Smooth muscle cell (in vitro differentiated cells): ENCODE results near the gene FNDC3B. TPM values are rescaled to one million over a fixed set of nuclear protein-coding genes. Genes with fewer than 3 reads are reported as not detected.

Source experiments
- DNase-seq: peaks from one replicate; lab custom pipeline; 2025; ENCODE audit not compliant: unreplicated experiment; lab: John Stamatoyannopoulos, UW
- H2AFZ ChIP-seq: fragments of 200-600 bp; sonication (generic); 2 replicates; pipeline ENCODE4 v1.6.0; 2016; ENCODE audit warnings: antibody characterized with exemption, low read depth, mild to moderate bottlenecking
- H3F3A ChIP-seq: fragments of 200-600 bp; sonication (generic); 2 replicates; pipeline ENCODE4 v1.6.0; 2017; ENCODE audit warnings: antibody characterized with exemption, low read depth
- H3K27ac ChIP-seq: fragments of 200-600 bp; sonication (generic); 2 replicates; pipeline ENCODE4 v1.5.1; 2016; ENCODE audit warnings: low read depth, mild to moderate bottlenecking
- H3K27me3 ChIP-seq: fragments of 200-600 bp; sonication (generic); 2 replicates; pipeline ENCODE4 v1.6.1; 2016; ENCODE audit warnings: low read depth, mild to moderate bottlenecking
- H3K36me3 ChIP-seq: fragments of 200-600 bp; sonication (generic); 2 replicates; pipeline ENCODE4 v1.5.1; 2016; ENCODE audit warnings: low read depth
- H3K4me1 ChIP-seq: fragments of 200-600 bp; sonication (generic); 2 replicates; pipeline ENCODE4 v1.5.1; 2016; ENCODE audit warnings: low read depth
- H3K4me2 ChIP-seq: fragments of 200-600 bp; sonication (generic); 2 replicates; pipeline ENCODE4 v1.6.0; 2016; ENCODE audit warnings: mild to moderate bottlenecking
- H3K4me3 ChIP-seq: fragments of 200-600 bp; sonication (generic); 2 replicates; pipeline ENCODE4 v1.5.1; 2016; ENCODE audit warnings: mild to moderate bottlenecking
- H3K79me2 ChIP-seq: fragments of 200-600 bp; sonication (generic); 2 replicates; pipeline ENCODE4 v1.6.0; 2016; ENCODE audit warnings: low read depth, mild to moderate bottlenecking
- H3K9ac ChIP-seq: fragments of 200-600 bp; sonication (generic); 2 replicates; pipeline ENCODE4 v1.6.0; 2016; ENCODE audit warnings: low read depth
- H3K9me3 ChIP-seq: fragments of 200-600 bp; sonication (generic); replicated peaks from 2 replicates; pipeline ENCODE4 v1.5.1; 2016; ENCODE audit warnings: low read depth
- H4K20me1 ChIP-seq: fragments of 200-600 bp; sonication (generic); 2 replicates; pipeline ENCODE4 v1.6.0; 2016; ENCODE audit warnings: low read depth
- WGBS: methylation state at CpG from one replicate; pipeline ENCODE4 v1.1.7; 2016; ENCODE audit warnings: low lambda C conversion rate; 5-methylcytosine and 5-hydroxymethylcytosine counted together
- polyA plus RNA-seq: library from polyadenylated mRNA; unstranded; fragments of >200 nt; fragmentation: Nextera tagmentation; extraction: Ambion mirVana; gene quantifications from 2 replicates; pipeline ENCODE4 v1.2.1, GENCODE V29; 2016
- total RNA-seq: library from RNA; depleted of rRNA; stranded (reverse); fragments of >200 nt; gene quantifications from 2 replicates; pipeline ENCODE4 v1.2.3, GENCODE V29; 2014
- TF ChIP-seq, protein P1 (sequence below): fragments of 200-600 bp; sonication (generic); IDR thresholded peaks from 2 replicates; pipeline ENCODE4 v1.5.1; 2017; ENCODE audit warnings: borderline replicate concordance, mild to moderate bottlenecking, antibody characterized with exemption; ENCODE audit not compliant: insufficient read depth, poor library complexity, severe bottlenecking

Gene FNDC3B
- total and polyA plus RNA-seq, 2 experiments from 2014 or later = 149 to 294 TPM

DNA sequence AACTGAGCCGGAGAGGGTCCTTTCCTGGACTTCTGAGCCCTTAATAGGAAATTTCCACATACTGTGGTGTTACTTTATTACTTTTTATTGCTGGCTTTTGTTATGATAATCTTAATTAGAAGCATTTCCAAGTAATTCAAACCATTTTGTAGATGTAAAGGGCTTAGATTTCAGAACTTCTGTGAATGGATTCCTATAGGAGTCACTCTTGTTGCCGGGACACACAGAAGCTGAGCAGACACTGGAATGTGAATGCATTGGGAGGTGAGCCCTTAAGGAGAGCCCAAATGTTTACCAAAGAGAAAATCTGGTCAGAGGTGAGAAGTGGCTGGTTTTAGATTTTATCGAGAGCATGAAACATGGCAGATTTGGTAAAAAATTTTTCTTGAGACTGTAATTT lies 87.4 kb downstream of the FNDC3B start:
- DNase-seq = no peak
- H3K9ac ChIP-seq = peak overlapping the region; percentile 42
- peaks cover 99% of the 10 kb centered on the region for H4K20me1 ChIP-seq
- peak overlapping the region; percentile 67 for H3K4me2 ChIP-seq
- 44% methylated on average over 3 of the region's 3 CpGs for WGBS
- peak overlapping the region; percentile 99 for H3K27ac ChIP-seq
- no peak overlapping the region for H2AFZ ChIP-seq
- no peaks in the 10 kb centered on the region for H3K27me3 ChIP-seq
- peaks cover 81% of the 10 kb centered on the region for H3F3A ChIP-seq
- TF ChIP-seq, protein P1, sequence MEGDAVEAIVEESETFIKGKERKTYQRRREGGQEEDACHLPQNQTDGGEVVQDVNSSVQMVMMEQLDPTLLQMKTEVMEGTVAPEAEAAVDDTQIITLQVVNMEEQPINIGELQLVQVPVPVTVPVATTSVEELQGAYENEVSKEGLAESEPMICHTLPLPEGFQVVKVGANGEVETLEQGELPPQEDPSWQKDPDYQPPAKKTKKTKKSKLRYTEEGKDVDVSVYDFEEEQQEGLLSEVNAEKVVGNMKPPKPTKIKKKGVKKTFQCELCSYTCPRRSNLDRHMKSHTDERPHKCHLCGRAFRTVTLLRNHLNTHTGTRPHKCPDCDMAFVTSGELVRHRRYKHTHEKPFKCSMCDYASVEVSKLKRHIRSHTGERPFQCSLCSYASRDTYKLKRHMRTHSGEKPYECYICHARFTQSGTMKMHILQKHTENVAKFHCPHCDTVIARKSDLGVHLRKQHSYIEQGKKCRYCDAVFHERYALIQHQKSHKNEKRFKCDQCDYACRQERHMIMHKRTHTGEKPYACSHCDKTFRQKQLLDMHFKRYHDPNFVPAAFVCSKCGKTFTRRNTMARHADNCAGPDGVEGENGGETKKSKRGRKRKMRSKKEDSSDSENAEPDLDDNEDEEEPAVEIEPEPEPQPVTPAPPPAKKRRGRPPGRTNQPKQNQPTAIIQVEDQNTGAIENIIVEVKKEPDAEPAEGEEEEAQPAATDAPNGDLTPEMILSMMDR = no peak
- no peaks in the 10 kb centered on the region for H3K9me3 ChIP-seq
- H3K36me3 ChIP-seq = peaks cover 1% of the 10 kb centered on the region
- no peak overlapping the region for H3K4me3 ChIP-seq
- H3K79me2 ChIP-seq = peaks cover 98% of the 10 kb centered on the region
- H3K4me1 ChIP-seq = peaks cover 36% of the 10 kb centered on the region

DNA sequence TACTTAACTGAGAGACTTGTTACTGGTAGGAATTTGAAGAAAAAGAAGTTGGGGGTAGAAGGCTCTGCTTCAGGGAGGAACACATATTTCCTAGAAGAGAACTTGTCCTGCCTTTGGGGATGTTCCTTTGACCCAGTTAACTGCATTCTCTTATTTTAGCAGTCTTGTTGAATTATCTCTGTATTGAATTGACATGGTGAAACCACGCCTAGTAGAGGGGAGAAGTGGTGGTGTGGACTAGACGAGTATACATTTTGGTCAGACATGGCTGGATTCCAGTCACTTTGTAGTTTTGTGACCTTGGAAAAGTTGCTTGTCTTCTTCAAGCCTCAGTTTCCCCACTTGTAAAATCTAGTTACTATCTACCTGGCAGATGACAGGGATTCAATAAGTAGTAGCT lies 87.8 kb downstream of the FNDC3B start:
- no peaks in the 10 kb centered on the region for H3K36me3 ChIP-seq
- H3K79me2 ChIP-seq = peaks cover 98% of the 10 kb centered on the region
- H3K4me3 ChIP-seq = no peak overlapping the region
- H3K27ac ChIP-seq = peak overlapping the region; percentile 99
- no peak overlapping the region for H2AFZ ChIP-seq
- peaks cover 99% of the 10 kb centered on the region for H4K20me1 ChIP-seq
- peaks cover 36% of the 10 kb centered on the region for H3K4me1 ChIP-seq
- no peaks in the 10 kb centered on the region for H3K9me3 ChIP-seq
- H3K4me2 ChIP-seq = peak overlapping the region; percentile 67
- TF ChIP-seq, protein P1 = no peak
- WGBS = 78% methylated on average over 2 of the region's 2 CpGs
- H3F3A ChIP-seq = peaks cover 82% of the 10 kb centered on the region
- H3K9ac ChIP-seq = peak overlapping the region; percentile 42
- DNase-seq = no peak
- no peaks in the 10 kb centered on the region for H3K27me3 ChIP-seq

DNA sequence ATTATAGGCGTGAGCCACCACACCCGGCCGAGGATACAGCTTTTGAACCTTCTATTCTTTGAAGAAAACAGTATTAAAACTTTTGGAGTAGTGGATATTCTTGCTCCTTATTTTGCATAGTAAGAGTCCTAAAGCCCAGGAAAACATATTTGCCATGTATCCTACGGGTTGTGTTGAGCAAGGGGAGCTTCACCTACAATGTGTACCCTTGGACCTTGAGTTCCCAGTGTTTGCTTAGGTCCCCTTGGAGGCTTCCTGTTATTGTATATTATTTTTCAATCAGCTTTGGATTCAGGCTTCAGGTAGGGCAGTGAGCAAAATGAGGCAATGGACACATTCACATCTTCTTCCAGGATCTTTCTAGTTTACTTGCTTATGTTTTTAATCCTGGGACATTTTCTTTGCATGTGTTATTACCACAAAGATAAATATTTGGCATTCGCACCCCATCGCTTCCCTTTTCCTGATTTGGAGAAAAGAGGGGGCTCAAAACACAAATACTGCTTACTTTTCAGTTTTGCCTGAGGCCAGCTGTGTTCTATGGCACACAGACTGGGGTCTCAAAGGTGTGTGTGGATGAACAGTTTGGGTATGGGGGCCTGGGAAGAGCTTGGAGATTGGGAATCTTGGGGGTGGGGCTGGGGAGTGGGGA lies 88.7 kb downstream of the FNDC3B start:
- H3K9me3 ChIP-seq = no peaks in the 10 kb centered on the region
- H4K20me1 ChIP-seq = peaks cover 99% of the 10 kb centered on the region
- H3K36me3 ChIP-seq = no peaks in the 10 kb centered on the region
- peak overlapping the region; percentile 99 for H3K27ac ChIP-seq
- peak overlapping the region; percentile 66 for H3K4me2 ChIP-seq
- TF ChIP-seq, protein P1 = no peak
- no peak overlapping the region for H2AFZ ChIP-seq
- H3K79me2 ChIP-seq = peaks cover 98% of the 10 kb centered on the region
- peak overlapping the region; percentile 42 for H3K9ac ChIP-seq
- DNase-seq = no peak
- H3K27me3 ChIP-seq = no peaks in the 10 kb centered on the region
- 89% methylated on average over 6 of the region's 6 CpGs for WGBS
- H3F3A ChIP-seq = peaks cover 81% of the 10 kb centered on the region
- peaks cover 36% of the 10 kb centered on the region for H3K4me1 ChIP-seq
- no peak overlapping the region for H3K4me3 ChIP-seq

DNA sequence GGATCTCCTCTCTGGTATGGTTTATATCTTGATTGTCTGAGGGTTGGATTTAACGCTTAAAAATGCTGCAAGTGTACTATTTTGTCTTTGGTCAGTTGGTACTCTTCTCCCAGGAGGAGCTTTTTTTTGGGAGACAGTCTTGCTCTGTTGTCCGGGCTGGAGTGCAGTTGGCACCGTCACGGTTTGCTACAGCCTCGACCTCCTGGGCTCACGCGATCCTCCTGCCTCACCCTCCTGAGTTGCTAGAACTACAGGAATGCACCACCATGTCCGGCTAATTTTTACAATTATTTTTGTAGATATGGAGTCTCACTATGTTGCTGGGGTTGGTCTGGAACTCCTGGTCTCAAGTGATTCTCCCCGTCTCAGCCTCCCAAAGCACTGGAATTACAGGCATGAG lies 89.5 kb downstream of the FNDC3B start:
- Histone ChIP-seq H3K27me3 (no peaks in the 10 kb centered on the region), H3K79me2 (peaks cover 98% of the 10 kb centered on the region), H3K27ac (peak overlapping the region; percentile 99), H3K9me3 (no peaks in the 10 kb centered on the region), H3K4me2 (peak overlapping the region; percentile 66), H3K36me3 (no peaks in the 10 kb centered on the region), H3K4me1 (peaks cover 36% of the 10 kb centered on the region), H3K9ac (peak overlapping the region; percentile 35), H4K20me1 (peaks cover 99% of the 10 kb centered on the region), H2AFZ (no peak overlapping the region), H3F3A (peaks cover 81% of the 10 kb centered on the region), H3K4me3 (no peak overlapping the region)
- TF ChIP-seq, protein P1 = no peak
- WGBS = 90% methylated on average over 9 of the region's 9 CpGs
- no peak for DNase-seq
